Panc1 (cell line): ENCODE data around the gene CPB1.

Source experiments
- CTCF ChIP-seq: fragments of 450-650 bp; IDR thresholded peaks from 2 replicates; pipeline ENCODE4 v1.5.1; 2017; ENCODE audit warnings: mild to moderate bottlenecking
- POLR2AphosphoS5 ChIP-seq: IDR thresholded peaks from 2 replicates; pipeline ENCODE4 v1.6.1; 2012; ENCODE audit warnings: mild to moderate bottlenecking, low read depth, low read length, moderate library complexity
- SIN3A ChIP-seq: IDR thresholded peaks from 2 replicates; pipeline ENCODE4 v1.6.1; 2012; ENCODE audit warnings: low read depth, mild to moderate bottlenecking, low read length, moderate library complexity, borderline replicate concordance; ENCODE audit not compliant: insufficient read depth
- TCF7L2 ChIP-seq: IDR thresholded peaks from 2 replicates; pipeline ENCODE4 v1.6.1; 2011; ENCODE audit warnings: mild to moderate bottlenecking, low read depth, low read length, inconsistent platforms
- TF ChIP-seq, protein P1 (sequence below), 2 experiments: IDR thresholded peaks; 2 replicates each; pipeline ENCODE4 v1.6.1; 2011 to 2012; ENCODE audit warnings: low read depth in 2 of 2, control low read depth in 1 of 2, low read length in 1 of 2, mild to moderate bottlenecking in 1 of 2, moderate library complexity in 1 of 2; ENCODE audit not compliant: insufficient read depth in 1 of 2

DNA sequence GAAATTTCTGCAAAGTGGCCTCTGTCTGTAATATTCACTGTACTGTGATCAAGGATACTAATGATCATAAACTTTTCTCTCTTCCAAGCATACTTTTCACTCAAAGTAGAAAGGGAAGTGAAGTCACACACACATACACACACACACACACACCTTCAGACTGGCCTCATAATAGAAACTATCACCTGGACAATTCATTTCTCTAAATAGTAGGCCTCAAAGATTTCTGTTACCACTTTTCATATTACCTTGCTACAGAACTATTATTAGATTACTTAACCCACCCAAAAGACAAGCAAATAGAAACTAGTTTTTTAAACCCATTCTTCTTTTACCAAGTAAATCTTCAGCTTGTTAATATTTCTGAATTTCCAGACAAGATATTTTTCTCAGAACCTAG is 12.2 kb downstream of the CPB1 start:
- TF ChIP-seq, protein P1, sequence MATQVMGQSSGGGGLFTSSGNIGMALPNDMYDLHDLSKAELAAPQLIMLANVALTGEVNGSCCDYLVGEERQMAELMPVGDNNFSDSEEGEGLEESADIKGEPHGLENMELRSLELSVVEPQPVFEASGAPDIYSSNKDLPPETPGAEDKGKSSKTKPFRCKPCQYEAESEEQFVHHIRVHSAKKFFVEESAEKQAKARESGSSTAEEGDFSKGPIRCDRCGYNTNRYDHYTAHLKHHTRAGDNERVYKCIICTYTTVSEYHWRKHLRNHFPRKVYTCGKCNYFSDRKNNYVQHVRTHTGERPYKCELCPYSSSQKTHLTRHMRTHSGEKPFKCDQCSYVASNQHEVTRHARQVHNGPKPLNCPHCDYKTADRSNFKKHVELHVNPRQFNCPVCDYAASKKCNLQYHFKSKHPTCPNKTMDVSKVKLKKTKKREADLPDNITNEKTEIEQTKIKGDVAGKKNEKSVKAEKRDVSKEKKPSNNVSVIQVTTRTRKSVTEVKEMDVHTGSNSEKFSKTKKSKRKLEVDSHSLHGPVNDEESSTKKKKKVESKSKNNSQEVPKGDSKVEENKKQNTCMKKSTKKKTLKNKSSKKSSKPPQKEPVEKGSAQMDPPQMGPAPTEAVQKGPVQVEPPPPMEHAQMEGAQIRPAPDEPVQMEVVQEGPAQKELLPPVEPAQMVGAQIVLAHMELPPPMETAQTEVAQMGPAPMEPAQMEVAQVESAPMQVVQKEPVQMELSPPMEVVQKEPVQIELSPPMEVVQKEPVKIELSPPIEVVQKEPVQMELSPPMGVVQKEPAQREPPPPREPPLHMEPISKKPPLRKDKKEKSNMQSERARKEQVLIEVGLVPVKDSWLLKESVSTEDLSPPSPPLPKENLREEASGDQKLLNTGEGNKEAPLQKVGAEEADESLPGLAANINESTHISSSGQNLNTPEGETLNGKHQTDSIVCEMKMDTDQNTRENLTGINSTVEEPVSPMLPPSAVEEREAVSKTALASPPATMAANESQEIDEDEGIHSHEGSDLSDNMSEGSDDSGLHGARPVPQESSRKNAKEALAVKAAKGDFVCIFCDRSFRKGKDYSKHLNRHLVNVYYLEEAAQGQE (IDR thresholded peaks at IDR 0.05; ENCODE audit: insufficient read depth in 1 of 2, low read depth in 2 of 2, low read length in 1 of 2), result no peak
- no peak for TF ChIP-seq CTCF
- no peak for TF ChIP-seq TCF7L2
- no peak for TF ChIP-seq SIN3A
- TF ChIP-seq POLR2AphosphoS5, result no peak
